GM21526 (cell line): ENCODE data around the gene WBP4.
A peak's percentile ranks its signal among the peaks of the same experiment; 100 is the strongest.
"Not testable (repeated sequence)": the region's sequence is repeated elsewhere in the genome, so short reads cannot be mapped to it uniquely, and the experiment has no call there.

Experiments
- ATAC-seq: cut with Tn5 transposase; IDR thresholded peaks from one replicate; pipeline ENCODE4 v1.9.1; 2021; ENCODE audit warnings: moderate library complexity; ENCODE audit not compliant: unreplicated experiment, low FRiP score

Gene WBP4

GRCh38 chr13:41077475-41077874 is 16.2 kb downstream of the WBP4 start:
- no peak for ATAC-seq

- no peak for ATAC-seq
Measured at GRCh38 chr13:41079725-41080124, 18.4 kb downstream of the WBP4 start.

- ATAC-seq, result no peak
Measured at GRCh38 chr13:41085961-41086585, 24.8 kb downstream of the WBP4 start.

- ATAC-seq, result not testable (repeated sequence)
Measured at GRCh38 chr13:41095681-41096080, 34.4 kb downstream of the WBP4 start.

GRCh38 chr13:41098761-41099160 is 37.5 kb downstream of the WBP4 start:
- ATAC-seq, result no peak

GRCh38 chr13:41099986-41100385 is 38.7 kb downstream of the WBP4 start:
- no peak for ATAC-seq

- no peak for ATAC-seq
Measured at GRCh38 chr13:41107104-41107571, 45.8 kb downstream of the WBP4 start.

GRCh38 chr13:41107584-41108014 is 46.3 kb downstream of the WBP4 start:
- no peak for ATAC-seq

- ATAC-seq, result no peak
Measured at GRCh38 chr13:41111454-41111853, 50.1 kb downstream of the WBP4 start.

- no peak for ATAC-seq
Measured at GRCh38 chr13:41117869-41118268, 56.6 kb downstream of the WBP4 start.

GRCh38 chr13:41122838-41123237 is 61.5 kb downstream of the WBP4 start:
- ATAC-seq, result no peak

GRCh38 chr13:41127701-41128100 is 66.4 kb downstream of the WBP4 start:
- ATAC-seq, result no peak

- ATAC-seq, result no peak
Measured at GRCh38 chr13:41130356-41130755, 69.0 kb downstream of the WBP4 start.

- not testable (repeated sequence) for ATAC-seq
Measured at GRCh38 chr13:41131189-41131588, 69.9 kb downstream of the WBP4 start.

- ATAC-seq, result peak; percentile 18
Measured at GRCh38 chr13:41131660-41132511, 70.6 kb downstream of the WBP4 start.

- ATAC-seq, result peak; percentile 97
Measured at GRCh38 chr13:41132512-41133152, 71.3 kb downstream of the WBP4 start, which contains the start of gene KBTBD6. Gene KBTBD6 (minus strand): TSS chr13:41132802. CDS start chr13:41132511, 291 bp downstream.
